BJ (cell line): ENCODE results near the gene IBA57. TPM values are rescaled to one million over a fixed set of nuclear protein-coding genes. Genes with fewer than 3 reads are reported as not detected.

Experiments
- CTCF ChIA-PET: fragments of 350-600 bp; formaldehyde crosslinking; extraction: SDS; loops from one replicate; lab custom pipeline; 2021; ENCODE audit warnings: antibody characterized with exemption, inconsistent platforms; lab: Yijun Ruan, JAX
- POLR2A ChIA-PET: fragments of 300-600 bp; sonication (Branson Sonifier 250); formaldehyde crosslinking; extraction: SDS; loops from one replicate; lab custom pipeline; 2021; ENCODE audit warnings: antibody characterized with exemption; lab: Charles Lee
- DNase-seq: peaks from one replicate; pipeline ENCODE4 v3.0.0-alpha.2; 2011; ENCODE audit warnings: low read depth
- H3K27me3 ChIP-seq: 2 replicates; pipeline ENCODE4 v1.6.0; 2011; ENCODE audit warnings: low read length; ENCODE audit not compliant: control insufficient read depth, insufficient read depth
- H3K36me3 ChIP-seq: 2 replicates; pipeline ENCODE4 v1.5.1; 2011; ENCODE audit warnings: low read length; ENCODE audit not compliant: control insufficient read depth, insufficient read depth
- H3K4me3 ChIP-seq: 2 replicates; pipeline ENCODE4 v1.5.1; 2011; ENCODE audit warnings: low read depth, mild to moderate bottlenecking, control low read depth, low read length
- CTCF ChIP-seq: IDR thresholded peaks from 2 replicates; pipeline ENCODE4 v1.5.1; 2011; ENCODE audit warnings: low read depth, mild to moderate bottlenecking, control low read depth, inconsistent platforms, low read length, moderate library complexity; ENCODE audit not compliant: insufficient read depth
- polyA plus RNA-seq: library from polyadenylated mRNA; depleted of rRNA; stranded (reverse); fragments of >200 nt; gene quantifications from 2 replicates; pipeline ENCODE4 v1.2.3, GENCODE V29; 2011

The IBA57 gene
- polyA plus RNA-seq, 1 experiment = 2.8 TPM

- TF ChIP-seq CTCF = no peak
- Histone ChIP-seq H3K36me3 (peaks cover 27% of the 10 kb centered on the region), H3K27me3 (no peaks in the 10 kb centered on the region), H3K4me3 (no peak overlapping the region)
- POLR2A ChIA-PET = no interaction called here
- CTCF ChIA-PET = interaction anchor here (2.3 kb wide), 1 partner anchor 14 kb away, joined by 10 read pairs; no protein-coding TSS in a partner anchor
- no peak for DNase-seq
Measured at GRCh38 chr1:228144193-228144992, 21.2 kb upstream of the IBA57 start.

- Histone ChIP-seq H3K36me3 (peaks cover 27% of the 10 kb centered on the region), H3K27me3 (no peaks in the 10 kb centered on the region), H3K4me3 (no peak overlapping the region)
- ChIA-PET POLR2A (no interaction called here), CTCF (no interaction called here)
- no peak for DNase-seq
- no peak for TF ChIP-seq CTCF
Measured at GRCh38 chr1:228144993-228145343, 20.6 kb upstream of the IBA57 start.

- CTCF ChIA-PET = no interaction called here
- H3K36me3 ChIP-seq = peaks cover 27% of the 10 kb centered on the region
- no peaks in the 10 kb centered on the region for H3K27me3 ChIP-seq
- no peak for DNase-seq
- H3K4me3 ChIP-seq = no peak overlapping the region
- TF ChIP-seq CTCF = no peak
- POLR2A ChIA-PET = no interaction called here
Measured at GRCh38 chr1:228145463-228146416, 19.9 kb upstream of the IBA57 start.

GRCh38 chr1:228146417-228147150, 19.0 kb upstream of the IBA57 start:
- CTCF ChIA-PET = no interaction called here
- H3K36me3 ChIP-seq = peaks cover 27% of the 10 kb centered on the region

More at GRCh38 chr1:228146417-228147150, 19.0 kb upstream of the IBA57 start:
- no peak overlapping the region for H3K4me3 ChIP-seq
- no peak for TF ChIP-seq CTCF
- no peak for DNase-seq
- POLR2A ChIA-PET = no interaction called here
- no peaks in the 10 kb centered on the region for H3K27me3 ChIP-seq
